ENCODE measurements around the gene LMO3. TPM values are rescaled to one million over a fixed set of nuclear protein-coding genes. Genes with fewer than 3 reads are reported as not detected.
A peak's percentile ranks its signal among the peaks of the same experiment; 100 is the strongest.

LMO3 gene
- total and polyA plus RNA-seq, 2 of the 8 experiments (the other 6 are each of a cell fraction or from before 2014, with no cell fraction given), result 4.7 to 16.7 TPM

- no peaks in the 10 kb centered on the region for H3K23me2 ChIP-seq (ENCODE audit: low read depth, low read length)
- H3K27ac ChIP-seq (ENCODE audit: low read depth, low read length), result no peak overlapping the region
- no peak overlapping the region for H4K91ac ChIP-seq (replicated peaks; ENCODE audit: insufficient read length, low read length)
- ChIA-PET POLR2A (ENCODE audit: partially characterized antibody) (no interaction called here), CTCF (ENCODE audit: partially characterized antibody) (interaction anchor here (0.6 to 0.9 kb wide), 3 partner anchors 11 to 67 kb away, joined by 3 read pairs; no protein-coding TSS in a partner anchor)
- H2AK5ac ChIP-seq (ENCODE audit: low read depth, low read length), result no peak overlapping the region
- H3K79me2 ChIP-seq (ENCODE audit: control insufficient read depth in 1 of 2, insufficient read depth in 2 of 2, low read length in 2 of 2), result no peaks in the 10 kb centered on the region
- no peak overlapping the region for H2BK5ac ChIP-seq (ENCODE audit: low read depth, low read length)
- no peaks in the 10 kb centered on the region for H4K20me1 ChIP-seq (replicated peaks in 1 of 2; ENCODE audit: control insufficient read depth in 1 of 2, insufficient read depth in 2 of 2, low read length in 2 of 2)
- H3K18ac ChIP-seq (ENCODE audit: extremely low read depth, low read length), result no peak overlapping the region
- WGBS, 2 experiments (ENCODE audit: extremely low coverage in 1 of 2, insufficient coverage in 1 of 2, insufficient read length in 1 of 2, insufficient replicate concordance in 2 of 2, low coverage in 1 of 2, low lambda C conversion rate in 2 of 2, missing lambda C conversion rate in 1 of 2), result 52% methylated on average over 5 of the region's 5 CpGs; no CpG with 5 or more reads in 1 of the 2 experiments
- DNase-seq (ENCODE audit: low read depth in 1 of 2, low spot score in 2 of 2) (no peak), FAIRE-seq (peak; percentile 50)
- H3K23ac ChIP-seq (ENCODE audit: insufficient read length), result no peak overlapping the region
- H4K5ac ChIP-seq (ENCODE audit: insufficient read length, low read depth, low read length), result no peak overlapping the region
- H2AFZ ChIP-seq (ENCODE audit: low read length), result no peak overlapping the region
- H3K4me2 ChIP-seq (ENCODE audit: insufficient read depth in 1 of 2, low read depth in 2 of 2, low read length in 2 of 2), result no peak overlapping the region
- H3K36me3 ChIP-seq (ENCODE audit: control insufficient read depth in 2 of 4, insufficient read depth in 4 of 4, low read length in 3 of 4), result no peaks in the 10 kb centered on the region
- no peak overlapping the region for H2BK12ac ChIP-seq (ENCODE audit: low read depth, low read length)
- no peak overlapping the region for H2BK20ac ChIP-seq (ENCODE audit: low read length)
- no peak overlapping the region for H3K9ac ChIP-seq (replicated peaks in 1 of 4; ENCODE audit: extremely low read depth in 1 of 4, low read depth in 3 of 4, low read length in 3 of 4)
- no peak overlapping the region for H3K56ac ChIP-seq (replicated peaks; ENCODE audit: insufficient read length, low read depth, low read length)
- no peak overlapping the region for H4K8ac ChIP-seq (ENCODE audit: extremely low read depth, insufficient read depth, low read length)
- no peaks in the 10 kb centered on the region for H3K27me3 ChIP-seq (replicated peaks in 1 of 4; ENCODE audit: control insufficient read depth in 3 of 4, extremely low read depth in 1 of 4, insufficient read depth in 3 of 4, low read length in 3 of 4)
- no peaks in the 10 kb centered on the region for H3K79me1 ChIP-seq (ENCODE audit: low read depth, low read length)
- no peak overlapping the region for H3K4me3 ChIP-seq (ENCODE audit: extremely low read depth in 1 of 4, insufficient read depth in 2 of 4, low read depth in 3 of 4, low read length in 4 of 4)
- no peaks in the 10 kb centered on the region for H3K9me3 ChIP-seq (ENCODE audit: insufficient read depth in 2 of 2, low read depth in 1 of 2, low read length in 1 of 2)
- no peak overlapping the region for H3K14ac ChIP-seq (ENCODE audit: insufficient read length)
- no peak overlapping the region for H2BK15ac ChIP-seq (ENCODE audit: low read length)
- H3K4me1 ChIP-seq (replicated peaks in 1 of 4; ENCODE audit: control insufficient read depth in 3 of 4, insufficient read depth in 4 of 4, low read length in 3 of 4), result peaks cover 0 to 4% (median 0%) of the 10 kb centered on the region in 4 experiments; a peak in 1 of 7 replicates
- no peak for TF ChIP-seq TAF7 (optimal IDR thresholded peaks at IDR 0.05; ENCODE audit: borderline replicate concordance, low read depth, low read length)
- TF ChIP-seq E2F6 (IDR thresholded peaks at IDR 0.05), result no peak
- no peak for TF ChIP-seq ATF2 (IDR thresholded peaks at IDR 0.05; ENCODE audit: low read length)
- TF ChIP-seq RNF2 (IDR thresholded peaks at IDR 0.05; ENCODE audit: borderline replicate concordance, low read depth, low read length, missing control alignments, poor library complexity, severe bottlenecking), result no peak
- no peak for TF ChIP-seq EZH2 (IDR thresholded peaks at IDR 0.05; ENCODE audit: low read depth, low read length, severe bottlenecking)
- no peak for TF ChIP-seq TAF1 (IDR thresholded peaks at IDR 0.05; ENCODE audit: low read depth, low read length)
- no peak for TF ChIP-seq CBX5 (IDR thresholded peaks at IDR 0.05; ENCODE audit: low read depth, low read length)
- TF ChIP-seq MAX (IDR thresholded peaks at IDR 0.05), result no peak
- H2BK120ac ChIP-seq (replicated peaks; ENCODE audit: low read depth, low read length), result no peak overlapping the region
- H3K4ac ChIP-seq (replicated peaks; ENCODE audit: insufficient read length, low read depth, low read length), result no peak overlapping the region
These were observed 45.7 kb downstream of the LMO3 start for GRCh38 chr12:16560273-16560672.

Data from H1 (cell line).